ENCODE measurements around the gene NSRP1.

NSRP1 gene

DNA sequence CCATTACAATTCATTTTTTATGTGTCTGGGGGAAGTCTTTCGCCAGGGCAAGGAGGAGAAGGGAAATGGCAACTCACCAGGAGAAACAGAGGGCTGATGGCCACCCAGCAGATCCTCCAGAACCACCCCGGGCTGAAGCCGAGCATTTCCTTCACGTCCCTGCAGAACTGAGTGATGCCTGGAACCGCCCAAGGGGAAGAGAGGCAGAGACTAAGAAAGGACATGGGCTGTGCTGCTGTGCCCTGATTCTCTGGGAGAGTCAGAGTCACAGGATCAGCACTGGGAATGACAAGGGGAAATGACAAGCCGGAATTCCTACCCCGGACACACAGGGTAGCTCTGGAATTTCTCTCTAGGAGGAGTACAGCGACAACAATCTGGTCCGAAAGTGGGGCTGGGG lies 91.0 kb downstream of the NSRP1 start:
- H3K36me3 ChIP-seq (ENCODE audit: low read depth), result no peaks in the 10 kb centered on the region
- ATAC-seq (ENCODE audit: low read depth) (no peak), DNase-seq (ENCODE audit: low spot score) (no peak)
- no peak for TF ChIP-seq CTCF (IDR thresholded peaks at IDR 0.05; ENCODE audit: poor library complexity, severe bottlenecking)
- H3K27ac ChIP-seq (ENCODE audit: poor library complexity, severe bottlenecking), result no peak overlapping the region
- H3K4me1 ChIP-seq (ENCODE audit: insufficient read depth, poor library complexity, severe bottlenecking), result no peaks in the 10 kb centered on the region
- H3K4me3 ChIP-seq (ENCODE audit: severe bottlenecking), result no peak overlapping the region
- H3K27me3 ChIP-seq (ENCODE audit: insufficient read depth, poor library complexity, severe bottlenecking), result no peaks in the 10 kb centered on the region
- no peaks in the 10 kb centered on the region for H3K9me3 ChIP-seq (ENCODE audit: severe bottlenecking)

DNA sequence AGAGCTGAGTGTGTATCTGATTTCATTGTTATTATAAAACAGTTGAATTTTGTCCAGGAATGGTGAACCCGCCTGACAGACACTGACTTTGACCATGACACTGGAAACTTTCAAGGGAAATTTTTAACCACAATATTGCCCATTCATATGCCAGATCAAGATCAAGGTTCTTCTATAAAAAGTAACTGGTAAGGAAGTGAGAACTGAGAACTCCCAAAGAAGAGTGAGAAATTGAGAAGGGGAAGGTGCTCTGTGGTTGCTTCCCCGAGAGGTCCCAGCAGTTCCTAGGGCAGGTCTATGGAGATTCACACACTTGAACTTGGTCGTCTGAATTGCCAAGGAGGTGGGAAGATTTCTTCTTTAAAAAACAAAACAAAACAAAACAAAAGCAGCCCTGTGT lies 91.6 kb downstream of the NSRP1 start:
- no peak overlapping the region for H3K27ac ChIP-seq (ENCODE audit: poor library complexity, severe bottlenecking)
- no peaks in the 10 kb centered on the region for H3K9me3 ChIP-seq (ENCODE audit: severe bottlenecking)
- no peaks in the 10 kb centered on the region for H3K36me3 ChIP-seq (ENCODE audit: low read depth)
- ATAC-seq (ENCODE audit: low read depth) (no peak), DNase-seq (ENCODE audit: low spot score) (no peak)
- H3K4me3 ChIP-seq (ENCODE audit: severe bottlenecking), result no peak overlapping the region
- no peak for TF ChIP-seq CTCF (IDR thresholded peaks at IDR 0.05; ENCODE audit: poor library complexity, severe bottlenecking)
- H3K4me1 ChIP-seq (ENCODE audit: insufficient read depth, poor library complexity, severe bottlenecking), result no peaks in the 10 kb centered on the region
- no peaks in the 10 kb centered on the region for H3K27me3 ChIP-seq (ENCODE audit: insufficient read depth, poor library complexity, severe bottlenecking)

- Histone ChIP-seq H3K36me3 (ENCODE audit: low read depth) (no peaks in the 10 kb centered on the region), H3K27me3 (ENCODE audit: insufficient read depth, poor library complexity, severe bottlenecking) (no peaks in the 10 kb centered on the region), H3K4me3 (ENCODE audit: severe bottlenecking) (no peak overlapping the region), H3K4me1 (ENCODE audit: insufficient read depth, poor library complexity, severe bottlenecking) (no peaks in the 10 kb centered on the region), H3K9me3 (ENCODE audit: severe bottlenecking) (no peaks in the 10 kb centered on the region), H3K27ac (ENCODE audit: poor library complexity, severe bottlenecking) (no peak overlapping the region)
- DNase-seq (ENCODE audit: low spot score), result no peak
- no peak for TF ChIP-seq CTCF (IDR thresholded peaks at IDR 0.05; ENCODE audit: poor library complexity, severe bottlenecking)
- ATAC-seq (ENCODE audit: low read depth), result no peak
These were observed 93.3 kb downstream of the NSRP1 start for GRCh38 chr17:30209930-30210329.

DNA sequence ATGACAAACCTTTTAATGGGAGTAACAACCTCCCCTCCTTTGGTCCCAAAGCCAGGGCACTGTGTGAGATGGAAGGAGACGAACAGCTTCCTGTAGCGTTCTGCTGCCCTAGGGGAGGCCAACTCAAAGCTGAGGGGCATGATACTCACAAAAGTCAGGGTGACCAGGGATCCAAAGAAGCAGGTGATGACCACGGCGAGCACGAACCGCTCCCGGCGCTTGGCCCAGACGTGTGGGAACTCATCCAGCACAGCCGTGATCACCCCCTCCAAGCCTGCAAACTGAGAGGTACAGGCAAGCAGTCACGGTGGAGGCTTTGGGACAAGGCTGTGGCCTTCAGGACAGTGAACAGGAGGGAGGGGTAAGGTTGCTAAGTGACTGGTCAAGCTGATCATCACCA lies 93.8 kb downstream of the NSRP1 start:
- no peak overlapping the region for H3K4me3 ChIP-seq (ENCODE audit: severe bottlenecking)
- no peak for TF ChIP-seq CTCF (IDR thresholded peaks at IDR 0.05; ENCODE audit: poor library complexity, severe bottlenecking)
- ATAC-seq (ENCODE audit: low read depth) (no peak), DNase-seq (ENCODE audit: low spot score) (no peak)
- H3K27me3 ChIP-seq (ENCODE audit: insufficient read depth, poor library complexity, severe bottlenecking), result no peaks in the 10 kb centered on the region
- H3K4me1 ChIP-seq (ENCODE audit: insufficient read depth, poor library complexity, severe bottlenecking), result no peaks in the 10 kb centered on the region
- H3K27ac ChIP-seq (ENCODE audit: poor library complexity, severe bottlenecking), result no peak overlapping the region
- no peaks in the 10 kb centered on the region for H3K36me3 ChIP-seq (ENCODE audit: low read depth)
- H3K9me3 ChIP-seq (ENCODE audit: severe bottlenecking), result no peaks in the 10 kb centered on the region

- no peak for DNase-seq (ENCODE audit: low spot score)
- no peaks in the 10 kb centered on the region for H3K4me1 ChIP-seq (ENCODE audit: insufficient read depth, poor library complexity, severe bottlenecking)
- no peak for ATAC-seq (ENCODE audit: low read depth)
- no peaks in the 10 kb centered on the region for H3K36me3 ChIP-seq (ENCODE audit: low read depth)
- no peak overlapping the region for H3K4me3 ChIP-seq (ENCODE audit: severe bottlenecking)
- no peak for TF ChIP-seq CTCF (IDR thresholded peaks at IDR 0.05; ENCODE audit: poor library complexity, severe bottlenecking)
- no peak overlapping the region for H3K27ac ChIP-seq (ENCODE audit: poor library complexity, severe bottlenecking)
- no peaks in the 10 kb centered on the region for H3K27me3 ChIP-seq (ENCODE audit: insufficient read depth, poor library complexity, severe bottlenecking)
- no peaks in the 10 kb centered on the region for H3K9me3 ChIP-seq (ENCODE audit: severe bottlenecking)
These were observed 94.3 kb downstream of the NSRP1 start for GRCh38 chr17:30210901-30211300.
